HS-5 (cell line): ENCODE results near the gene FBXO31.

Source experiments
- DNase-seq: peaks from one replicate; pipeline ENCODE4 v3.0.0-alpha.2; 2012; ENCODE audit warnings: low read depth

The FBXO31 gene

DNA sequence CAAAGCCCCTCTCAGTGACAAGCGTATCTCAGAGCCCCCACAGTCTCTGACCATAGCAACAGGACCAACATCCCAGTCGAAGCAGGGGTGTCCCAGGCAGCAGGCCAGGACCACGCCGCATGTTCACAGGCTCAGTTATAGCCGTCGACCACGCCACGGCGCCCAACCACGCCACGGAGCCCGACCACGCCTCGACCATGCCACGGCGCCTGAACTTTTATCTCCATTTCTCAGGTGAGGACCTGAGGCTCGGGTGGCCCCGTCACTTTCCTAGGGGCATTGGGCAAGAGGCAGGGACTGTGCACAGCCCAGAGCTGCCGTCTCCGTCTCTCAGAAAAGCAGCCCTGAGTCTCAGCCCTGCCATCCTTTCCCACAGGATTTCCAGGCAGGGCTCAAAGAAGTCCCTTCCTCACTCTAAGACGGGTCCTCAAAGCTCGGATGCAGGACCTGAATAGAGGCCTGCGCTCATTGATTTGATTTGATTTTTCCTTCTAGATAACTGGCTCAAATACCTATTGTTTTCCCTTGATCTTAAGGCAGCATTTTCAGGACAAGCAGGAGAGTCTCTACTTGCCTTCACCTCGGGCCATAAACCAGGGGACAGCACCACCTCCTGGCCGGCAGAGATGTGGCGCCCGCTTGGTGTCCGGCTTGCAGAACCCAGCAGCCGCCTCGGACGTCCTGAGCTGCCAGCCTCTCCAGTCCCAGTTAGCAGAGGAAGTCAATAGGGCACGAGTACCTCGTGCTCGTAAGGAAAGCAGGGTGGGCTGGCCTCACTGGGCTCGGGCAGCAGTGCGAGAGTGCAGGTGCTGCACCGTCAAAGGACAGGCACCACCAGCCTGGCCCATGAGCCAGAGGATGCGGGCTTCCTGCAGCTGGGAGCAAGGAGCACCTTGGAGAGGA is 105.1 kb downstream of the FBXO31 start:
- DNase-seq: no peak
